NCI-H187 (cell line): ENCODE results near the gene TBC1D10A.

ENCODE experiments used
- DNase-seq, 2 experiments: peaks; one replicate each; lab custom pipeline; 2025; lab: John Stamatoyannopoulos, UW

The TBC1D10A gene

DNA sequence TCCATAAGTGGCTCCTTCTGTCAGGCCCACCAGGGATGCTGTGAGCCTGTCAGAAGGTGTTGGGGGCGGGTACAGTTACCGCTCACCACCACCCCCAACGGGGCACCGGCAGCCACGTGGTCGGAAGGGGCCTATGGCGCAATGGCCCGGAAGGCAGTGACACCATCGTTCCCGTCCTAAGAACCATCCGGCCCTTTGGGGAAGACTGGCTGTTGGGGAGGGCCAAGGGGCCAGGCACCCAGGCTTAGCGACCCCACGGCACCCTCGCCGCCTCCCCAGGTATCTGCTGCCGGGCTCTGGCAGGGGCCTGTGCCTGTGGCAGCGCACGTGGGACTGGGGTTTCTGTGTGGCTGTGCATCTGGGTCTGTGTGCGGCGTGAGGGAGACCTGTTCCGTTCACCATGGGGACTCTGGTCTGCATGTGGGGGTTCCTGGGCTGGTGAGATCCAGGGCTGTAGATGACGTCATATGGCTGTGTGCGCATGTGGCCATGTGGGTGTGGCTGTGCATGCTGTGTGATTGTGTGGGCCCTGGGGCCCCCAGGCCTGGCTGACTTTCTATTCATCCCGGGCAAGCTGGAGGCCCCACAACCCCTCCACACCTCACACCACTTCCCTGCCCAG, 60.8 kb downstream of the TBC1D10A start:
- no peak for DNase-seq

DNA sequence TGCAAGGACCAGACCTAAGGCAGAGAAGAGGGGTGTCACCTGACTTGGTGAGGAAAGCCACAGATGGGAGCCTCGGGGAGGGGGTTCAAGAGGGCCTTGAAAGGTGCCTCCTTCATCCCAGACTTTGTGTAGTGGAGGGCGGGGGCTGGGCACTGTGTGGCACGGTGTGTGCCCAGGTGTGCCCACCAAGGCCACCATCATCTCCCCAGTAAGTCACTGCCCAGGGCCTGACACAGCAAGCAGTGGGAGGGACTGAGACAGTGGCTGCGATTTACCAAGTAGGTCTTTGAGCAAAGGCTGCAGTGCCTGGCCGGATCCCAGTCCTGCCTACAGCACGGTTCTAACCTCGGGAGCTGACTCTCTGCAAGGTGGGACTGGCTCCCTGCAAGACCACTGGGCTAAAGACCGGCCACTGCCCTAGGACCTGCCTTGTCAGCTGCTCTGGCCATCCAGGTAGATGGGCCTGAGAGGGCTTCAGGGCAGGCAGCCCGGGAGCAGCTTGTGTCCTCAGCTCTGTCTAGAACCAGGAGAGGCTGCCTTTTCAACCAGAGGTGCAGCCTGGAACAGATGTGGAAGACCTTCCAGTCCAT, 61.5 kb downstream of the TBC1D10A start:
- no peak for DNase-seq

DNA sequence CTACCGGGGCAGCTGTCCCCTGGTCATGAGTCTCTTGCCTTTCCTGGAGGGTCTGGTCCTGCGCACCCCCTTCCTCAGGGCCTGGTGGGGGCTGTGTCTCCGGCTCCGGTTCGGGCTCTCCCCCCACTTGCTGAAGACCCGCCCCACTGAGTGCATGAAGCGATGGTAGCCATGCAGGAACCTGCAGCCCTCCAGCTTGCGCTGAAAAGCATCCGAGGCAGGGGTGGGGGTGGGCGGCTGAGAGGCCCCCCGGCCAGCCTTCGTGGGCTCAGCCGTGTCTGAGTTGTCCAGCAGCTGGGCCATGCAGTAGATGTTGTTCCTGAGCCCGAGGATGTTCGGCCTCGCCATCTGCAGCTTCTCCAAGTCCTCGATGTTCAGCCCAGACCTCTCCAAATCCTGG, 62.9 kb downstream of the TBC1D10A start:
- DNase-seq = no peak

DNA sequence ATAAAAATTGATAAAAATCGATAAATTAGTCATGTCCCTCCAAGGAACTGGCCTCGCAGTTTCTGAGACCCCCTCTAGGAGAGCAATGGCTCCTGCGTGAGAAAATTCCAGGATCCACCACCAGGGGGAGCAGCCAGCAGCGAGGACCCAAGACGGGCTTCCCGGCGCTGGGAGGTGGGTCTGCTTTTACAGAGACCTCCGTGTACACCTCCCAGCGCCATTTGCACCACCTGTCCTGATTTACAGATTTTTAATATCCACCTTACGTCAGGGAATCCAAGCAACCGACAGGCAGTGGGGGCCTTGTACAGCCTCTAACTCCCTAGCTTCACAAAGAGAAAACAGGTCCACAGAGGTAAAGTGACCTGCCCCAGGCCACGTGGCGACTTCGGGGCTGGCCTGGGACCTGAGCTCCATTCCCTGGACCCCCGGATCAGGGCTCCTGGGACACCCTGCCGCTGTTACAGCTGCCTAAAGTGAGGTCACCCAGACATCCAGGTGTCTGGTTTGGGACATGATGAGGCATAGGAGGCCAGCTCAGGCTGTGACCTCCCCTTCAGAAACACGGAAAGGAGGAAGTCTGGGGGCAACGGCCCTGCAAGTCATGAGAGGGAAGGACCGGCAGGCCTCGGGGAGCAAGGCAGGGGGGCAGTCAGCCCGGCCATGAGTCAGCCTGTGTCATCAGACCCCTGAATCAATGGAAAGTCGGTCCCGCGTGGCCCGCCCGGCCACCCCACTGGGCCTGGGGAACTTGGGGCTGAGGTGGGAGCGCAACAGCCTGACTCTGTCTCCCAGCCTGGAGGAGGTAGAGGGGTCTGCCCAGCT, 63.6 kb downstream of the TBC1D10A start:
- DNase-seq = peak in 1 of 2 experiments; percentile 5

DNA sequence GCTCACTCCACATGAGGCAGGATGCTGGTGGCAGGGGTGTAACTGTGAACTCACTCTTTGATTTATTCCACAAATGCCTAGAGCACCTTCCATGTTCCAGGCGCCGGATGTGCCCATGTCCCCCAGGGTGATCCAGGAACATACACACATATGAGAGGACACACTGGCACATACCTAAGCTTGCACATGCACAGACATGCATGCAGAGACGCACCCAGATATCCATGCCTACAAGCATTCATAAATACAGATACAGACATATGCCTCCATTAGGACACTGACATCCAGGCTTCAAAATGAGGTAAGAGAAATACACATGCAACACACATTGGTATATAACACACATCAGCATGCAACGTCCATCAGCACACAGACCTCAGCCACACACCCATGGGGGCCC, 64.6 kb downstream of the TBC1D10A start:
- no peak for DNase-seq

DNA sequence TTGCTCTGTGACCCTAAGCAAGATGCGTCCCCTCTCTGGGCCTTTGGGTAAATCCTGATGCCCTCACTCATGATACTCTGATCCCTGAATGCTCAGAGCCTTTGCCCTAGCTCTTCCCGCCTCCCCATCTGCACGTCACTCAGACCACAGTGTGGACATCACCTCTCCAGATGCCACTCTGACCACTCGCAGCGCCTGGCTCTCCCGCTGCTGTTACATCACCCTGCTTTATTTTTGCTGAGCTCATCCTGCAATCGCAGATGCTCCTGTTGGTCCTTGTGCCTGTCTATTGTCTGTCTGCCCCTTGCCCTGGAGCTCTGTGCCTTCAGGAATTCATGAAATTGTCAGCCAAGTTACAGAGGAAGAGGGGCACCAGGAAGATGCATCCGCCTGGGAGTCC, 65.6 kb downstream of the TBC1D10A start:
- DNase-seq = no peak

DNA sequence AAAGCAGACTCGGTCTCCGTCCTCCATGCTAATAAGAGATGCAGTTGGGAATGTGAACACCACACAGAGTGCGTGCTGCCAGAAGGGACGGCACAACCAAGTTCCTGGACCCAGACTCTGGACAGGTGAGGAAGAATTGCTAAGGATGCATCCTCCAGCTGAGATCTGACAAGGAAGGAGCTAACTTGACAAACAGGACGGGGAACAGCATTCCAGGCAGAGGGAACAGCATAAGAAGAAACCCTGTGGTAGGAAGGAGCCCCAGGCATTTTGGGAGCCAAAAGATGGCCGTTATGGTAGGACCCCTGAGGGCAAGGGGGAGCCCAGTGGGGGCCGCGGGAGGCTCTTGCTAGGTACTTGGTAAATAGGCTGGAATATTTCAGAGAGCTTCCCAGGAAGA, 66.1 kb downstream of the TBC1D10A start:
- DNase-seq = no peak

DNA sequence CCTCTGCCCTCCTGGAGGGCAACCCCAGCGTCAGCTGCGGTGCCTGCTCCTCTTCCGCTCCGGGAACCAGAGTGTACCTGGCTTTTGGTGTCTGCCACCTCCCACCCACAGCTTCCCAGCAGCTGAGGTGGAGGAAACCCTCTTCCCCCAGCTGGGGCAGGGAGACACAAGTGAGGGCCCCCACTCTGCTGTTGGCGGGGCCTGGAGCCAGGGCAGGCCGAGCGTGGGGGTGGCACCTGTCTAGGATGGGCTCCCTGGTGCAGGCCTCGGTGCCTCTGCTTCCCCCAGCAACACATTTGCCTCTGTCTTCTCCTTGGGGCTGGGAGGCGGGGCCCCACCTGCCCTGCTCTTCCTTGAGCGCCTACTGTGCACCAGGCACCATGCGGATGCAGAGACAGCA, 66.5 kb downstream of the TBC1D10A start:
- DNase-seq = no peak

DNA sequence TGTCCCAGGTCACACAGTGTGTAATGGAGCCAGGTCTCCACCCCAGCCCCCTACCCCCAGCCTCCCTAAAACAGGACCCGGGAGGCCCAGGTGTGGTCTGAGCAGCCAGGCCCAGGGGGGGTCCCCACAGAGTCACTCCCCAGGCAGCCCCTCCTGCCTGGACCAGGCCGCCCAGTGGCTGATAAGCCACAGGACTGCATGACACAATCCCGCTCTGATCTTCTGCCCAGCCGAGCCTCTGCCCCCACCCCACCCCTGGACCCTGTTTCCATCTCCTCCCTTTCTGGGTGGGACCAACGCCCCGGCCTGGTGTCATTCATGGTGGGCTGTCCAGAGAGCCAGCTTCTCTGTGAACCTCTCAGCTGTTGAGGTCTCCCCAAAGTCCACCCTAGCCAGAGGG, 72.4 kb downstream of the TBC1D10A start:
- DNase-seq = no peak

DNA sequence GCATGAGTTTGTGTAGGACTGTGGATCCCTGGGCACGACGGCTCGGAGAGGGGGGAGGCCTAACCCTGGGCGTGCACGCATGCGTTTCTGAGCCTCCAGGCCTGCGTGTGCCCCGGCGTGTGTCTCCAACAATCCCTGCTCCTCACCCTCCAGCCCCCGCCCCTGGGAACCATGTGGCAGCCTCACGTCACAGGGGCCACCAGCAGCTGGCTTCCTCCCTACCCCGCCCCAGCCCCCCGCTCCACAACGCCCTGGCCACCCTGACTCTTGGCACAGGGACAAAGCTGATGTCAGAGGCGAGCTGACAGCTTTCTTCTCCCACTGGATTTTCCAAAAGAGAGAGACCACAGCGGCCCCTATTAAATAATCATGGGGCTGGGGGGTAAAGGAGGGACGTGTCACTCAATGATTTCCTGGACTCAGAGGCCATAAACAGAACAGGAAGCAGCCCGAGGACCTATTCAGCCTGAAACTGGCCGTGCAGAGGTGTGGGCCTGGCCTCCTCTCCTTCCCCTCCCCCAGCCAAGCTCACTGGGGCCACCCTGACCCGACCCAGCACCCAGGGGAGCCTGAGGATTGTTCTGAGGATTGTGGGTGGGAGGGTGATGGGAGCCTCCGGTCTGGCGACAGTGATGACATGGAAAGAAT, 73.4 kb downstream of the TBC1D10A start:
- DNase-seq = no peak

DNA sequence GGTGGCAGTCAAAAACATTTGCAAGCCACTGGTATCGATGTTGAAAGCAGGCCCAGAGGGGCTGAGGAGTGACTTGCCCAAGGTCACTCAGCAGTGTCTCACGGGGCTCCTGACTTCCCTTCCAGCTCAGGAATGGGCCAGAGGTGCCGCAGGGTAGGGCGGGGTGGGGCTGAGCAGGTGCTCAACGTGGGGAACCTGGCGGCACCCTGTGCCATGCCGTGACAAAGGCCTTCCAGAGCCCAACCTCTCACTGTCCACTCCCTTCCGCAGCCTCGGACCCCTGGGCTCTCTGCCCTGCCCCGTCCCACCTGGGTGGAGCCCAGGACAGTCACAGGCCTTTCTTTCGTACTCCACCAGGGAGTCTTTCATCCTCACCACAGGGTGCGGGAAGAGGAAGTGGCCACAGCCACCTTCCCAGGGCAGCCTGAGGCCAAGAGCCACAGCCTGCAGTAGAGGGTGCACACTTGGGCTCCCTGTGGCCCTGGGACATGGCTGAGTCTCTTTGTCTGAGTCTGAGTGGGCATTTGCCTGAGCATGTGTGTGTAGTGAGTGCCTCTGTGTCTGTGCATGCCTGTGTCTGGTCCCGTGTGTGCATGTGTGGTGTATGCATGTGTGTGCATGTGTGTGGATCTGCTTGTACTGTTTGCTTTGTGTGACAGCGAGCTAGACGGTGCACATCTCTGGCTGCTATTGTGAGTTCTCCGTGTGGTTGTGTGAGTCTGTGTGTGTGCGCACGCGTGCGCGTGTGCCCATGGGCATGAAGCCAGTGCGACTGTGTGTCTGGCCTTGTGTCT, 74.1 kb downstream of the TBC1D10A start:
- DNase-seq = no peak

DNA sequence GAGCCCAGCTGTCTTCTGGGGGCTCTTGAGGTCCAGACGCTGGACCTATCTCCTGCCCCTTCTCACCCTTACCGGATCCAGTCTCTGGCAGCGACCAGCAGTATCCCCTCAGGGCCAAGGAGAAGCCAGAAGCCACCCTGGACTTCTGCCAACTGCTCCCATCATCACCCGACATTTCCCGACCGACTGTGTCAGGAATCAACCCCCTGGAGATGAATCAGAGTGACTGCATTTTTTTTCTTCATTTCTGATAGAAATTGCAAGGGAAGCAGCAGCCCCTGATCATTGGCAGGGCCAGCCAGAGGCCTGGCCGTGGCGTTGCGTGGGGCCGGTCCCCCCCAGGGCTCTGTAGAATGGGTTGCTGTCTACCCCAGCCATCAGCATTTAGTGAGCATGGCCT, 75.0 kb downstream of the TBC1D10A start:
- DNase-seq = no peak

DNA sequence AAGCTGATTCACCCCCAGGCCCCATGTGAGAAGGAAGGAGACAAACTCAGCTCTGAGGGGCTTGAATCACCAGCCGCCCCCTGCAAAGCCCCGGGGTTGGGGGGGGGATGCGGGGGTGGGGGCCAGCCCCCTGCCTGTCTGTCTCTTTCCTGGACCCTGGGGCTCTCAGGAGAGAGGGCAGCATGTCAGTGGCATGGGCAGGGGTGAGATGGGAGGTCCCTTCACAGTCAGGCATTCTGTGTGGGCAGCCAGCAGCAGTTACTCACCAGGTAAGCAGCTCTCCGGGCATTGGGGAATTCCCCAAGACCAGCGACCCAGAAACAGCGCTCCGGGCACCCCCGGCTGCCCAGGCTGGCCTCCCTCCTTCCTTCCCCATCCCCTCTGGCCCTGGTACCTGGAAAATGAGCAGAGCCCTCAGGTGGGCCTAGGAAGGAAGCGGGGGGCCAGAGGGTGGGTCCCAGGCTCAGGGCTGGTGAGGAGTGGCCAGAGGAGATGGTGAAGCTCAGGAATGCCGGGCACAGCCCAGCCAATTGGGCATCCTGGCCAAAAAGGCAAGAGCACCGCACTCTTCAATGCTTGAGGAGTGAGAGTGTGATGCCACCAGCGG, 76.0 kb downstream of the TBC1D10A start:
- no peak for DNase-seq

DNA sequence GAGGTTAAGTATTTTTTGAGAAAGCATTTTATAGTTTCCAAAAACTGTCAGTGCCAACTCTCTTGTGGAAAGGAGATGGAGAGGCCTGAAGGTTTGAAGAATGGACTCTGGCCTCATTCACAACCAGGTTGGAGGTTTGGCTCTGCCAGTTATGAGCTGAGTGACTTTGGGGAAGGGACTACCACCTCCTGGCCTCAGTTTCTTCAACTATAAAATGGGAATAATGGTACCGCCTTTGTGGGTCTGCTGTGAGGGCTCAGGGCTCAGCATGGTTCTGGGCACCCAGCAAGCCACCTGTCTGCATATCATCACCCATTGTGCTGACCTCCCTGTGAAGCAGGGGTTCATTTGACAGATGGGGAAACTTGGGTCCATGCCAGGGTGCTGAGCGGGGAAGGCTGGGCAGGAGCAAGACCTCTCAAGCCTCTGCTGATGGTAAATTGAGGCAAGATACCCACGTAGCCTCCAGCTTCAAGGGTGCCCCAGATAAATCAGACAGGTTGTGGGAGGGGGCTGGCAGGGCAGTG, 76.6 kb downstream of the TBC1D10A start:
- DNase-seq = no peak

DNA sequence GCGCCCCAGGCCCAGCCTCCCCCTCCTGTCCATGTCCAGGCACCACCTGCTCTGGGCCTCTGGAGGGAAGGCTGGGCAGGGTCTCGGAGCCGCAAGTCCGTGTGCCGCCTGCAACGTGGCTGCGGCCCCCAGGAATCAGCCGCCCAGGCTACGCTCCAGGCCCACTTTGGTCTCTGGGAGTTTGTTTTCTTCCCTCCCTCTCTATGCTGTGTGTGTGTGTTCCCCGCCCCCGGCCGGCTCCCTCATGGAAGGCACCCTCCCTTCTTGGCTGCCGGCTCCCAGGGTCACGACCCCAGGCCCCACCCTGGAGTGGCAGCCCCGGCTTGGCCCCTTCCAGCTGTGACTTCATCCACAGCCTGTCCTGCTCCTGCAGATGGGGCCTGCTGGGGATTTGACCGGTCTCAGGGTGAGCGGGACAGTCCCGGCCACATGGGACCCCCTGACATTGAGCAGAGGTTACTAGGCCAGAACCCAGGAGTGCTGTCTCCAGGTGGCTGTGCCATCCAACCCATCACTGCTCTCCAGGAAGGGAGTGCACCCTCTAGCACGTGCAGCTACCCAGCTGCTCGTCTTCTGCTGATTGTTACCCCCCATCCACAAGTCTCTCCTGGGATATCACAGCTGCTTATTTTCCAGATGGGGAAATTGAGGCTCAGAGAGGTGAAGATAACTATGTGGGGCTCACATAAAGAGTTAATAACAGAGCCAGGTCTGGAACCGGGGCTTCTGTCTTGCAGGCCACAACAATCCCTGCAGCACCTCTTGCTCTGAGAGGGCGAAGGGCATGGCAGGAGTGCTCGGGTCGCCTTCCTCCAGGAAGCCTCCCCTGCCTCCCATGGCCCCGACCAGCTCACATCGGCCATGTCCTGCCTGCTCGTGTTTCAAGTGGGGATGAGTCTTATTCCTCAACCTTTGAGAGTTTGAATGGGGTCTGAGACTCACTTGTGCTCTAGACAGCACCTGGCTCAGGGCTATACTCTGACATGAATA, 77.4 kb downstream of the TBC1D10A start:
- DNase-seq = no peak

DNA sequence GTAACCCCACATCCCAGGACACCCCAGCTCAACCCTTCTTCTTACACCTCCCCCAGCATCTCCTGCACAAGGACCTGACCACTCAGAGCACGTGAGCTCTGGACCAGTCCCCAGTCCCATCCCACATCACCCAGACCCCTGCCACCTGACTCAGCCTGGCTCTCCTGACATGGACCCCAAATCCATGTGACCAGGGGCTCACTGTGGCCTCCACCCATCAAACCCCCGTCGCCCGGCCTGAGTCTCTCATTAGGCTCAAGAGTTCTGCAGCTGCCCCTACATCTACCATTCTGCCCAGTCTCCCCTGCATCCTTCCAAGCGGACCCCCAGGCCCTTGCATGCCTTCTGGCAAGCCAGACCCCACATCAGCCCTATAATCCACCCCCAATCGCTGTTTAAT, 78.3 kb downstream of the TBC1D10A start:
- no peak for DNase-seq

DNA sequence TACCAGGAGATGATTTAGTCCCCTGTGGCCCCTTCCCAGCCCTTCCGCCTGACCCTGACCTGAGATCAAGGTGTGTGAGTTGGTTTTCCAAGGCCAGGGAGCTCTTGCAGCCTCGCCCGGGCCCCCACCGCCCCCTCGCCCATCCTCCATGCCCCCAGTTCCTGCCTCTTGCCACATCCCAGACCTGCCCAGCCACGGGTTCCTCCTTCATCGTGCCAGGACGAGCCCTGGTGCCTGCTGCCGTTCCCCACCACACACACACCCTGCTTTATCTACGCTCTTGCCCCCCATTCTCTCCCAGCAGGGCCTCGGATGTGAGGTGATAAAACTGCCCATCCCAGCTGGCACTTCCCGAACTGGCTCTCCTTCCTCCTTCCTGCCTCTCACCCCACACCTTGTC, 78.8 kb downstream of the TBC1D10A start:
- no peak for DNase-seq

DNA sequence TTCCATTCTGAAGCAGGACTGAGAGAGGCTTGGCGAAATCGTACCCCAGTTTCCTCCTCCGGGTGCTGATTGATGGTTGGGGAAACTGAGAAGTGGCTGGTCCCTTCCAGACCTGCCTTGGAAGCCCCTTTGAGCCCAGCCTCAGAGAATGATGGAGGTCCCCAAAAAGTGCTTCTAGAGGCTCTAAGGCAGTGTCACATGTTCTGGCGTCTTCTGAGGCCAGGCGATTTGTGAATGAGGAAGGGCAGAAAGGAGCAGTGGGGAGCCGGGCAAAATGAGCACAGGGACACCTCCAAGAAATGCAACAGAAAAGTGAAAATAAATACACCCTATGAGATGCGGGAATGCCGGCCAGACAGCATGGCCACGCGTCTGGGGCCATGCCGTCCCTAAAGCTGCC, 79.2 kb downstream of the TBC1D10A start:
- DNase-seq = no peak

DNA sequence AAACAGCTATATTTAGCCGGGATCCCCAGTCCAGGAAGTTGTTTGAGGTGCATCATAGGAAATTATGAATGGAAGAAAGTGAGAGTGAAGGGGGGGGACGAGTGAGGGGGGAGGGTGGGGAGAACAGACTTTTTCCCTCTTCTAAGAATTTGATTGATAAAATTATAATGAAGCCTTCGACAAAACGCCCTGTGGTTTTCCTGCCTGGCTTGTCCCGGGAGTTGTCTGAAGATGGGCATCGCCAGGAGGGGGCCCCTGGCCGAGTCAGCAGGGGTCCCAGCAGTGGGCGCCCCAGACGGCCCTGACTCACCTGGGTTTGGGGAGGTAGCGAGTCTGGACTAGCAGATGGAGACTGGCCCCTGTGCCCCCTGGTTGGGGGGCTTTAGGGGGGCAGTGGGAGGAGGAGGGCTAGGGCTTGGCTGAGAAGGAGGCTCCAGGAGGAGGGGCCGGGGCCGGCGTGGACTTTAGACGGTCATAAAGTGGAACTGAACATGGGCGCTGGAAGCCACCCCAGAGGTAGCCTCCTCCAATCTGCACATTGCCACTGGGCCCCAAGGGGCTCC, 79.8 kb downstream of the TBC1D10A start:
- DNase-seq = no peak
